ENCODE measurements around the gene PRICKLE4.
A peak's percentile ranks its signal among the peaks of the same experiment; 100 is the strongest.
"Not testable (repeated sequence)": the region's sequence is repeated elsewhere in the genome, so short reads cannot be mapped to it uniquely, and the experiment has no call there.

Gene PRICKLE4

DNA sequence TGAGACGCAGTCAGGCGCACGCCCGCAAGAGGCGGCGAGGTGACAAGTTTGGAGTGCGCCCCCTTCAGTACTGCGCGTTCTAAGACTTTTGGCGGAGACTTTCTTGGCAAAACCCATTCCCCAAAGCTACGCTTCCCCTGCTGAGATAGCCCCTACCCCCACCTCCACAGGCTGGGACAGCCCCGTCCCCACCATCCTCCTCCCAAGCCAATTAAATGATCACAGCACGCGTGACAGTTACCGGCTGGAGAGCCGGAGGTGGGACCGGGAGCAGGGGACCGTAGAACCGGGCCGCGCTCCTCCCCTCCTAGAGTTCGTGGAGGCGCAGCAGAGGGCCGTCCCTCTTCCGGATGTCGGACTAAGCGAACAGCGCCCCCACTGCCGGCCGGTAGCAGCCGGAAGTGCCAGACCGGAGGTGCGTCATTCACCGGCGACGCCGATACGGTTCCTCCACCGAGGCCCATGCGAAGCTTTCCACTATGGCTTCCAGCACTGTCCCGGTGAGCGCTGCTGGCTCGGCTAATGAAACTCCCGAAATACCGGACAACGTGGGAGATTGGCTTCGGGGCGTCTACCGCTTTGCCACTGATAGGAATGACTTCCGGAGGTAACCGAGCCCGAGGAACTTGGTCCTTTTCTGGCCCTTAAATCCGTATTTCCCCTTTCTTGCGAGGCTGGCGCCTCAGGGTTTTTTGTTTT is 6.8 kb downstream of the PRICKLE4 start, which contains the start of gene TOMM6:
TSS of gene TOMM6 (plus strand) at position 476 of the 699 bp plus-strand sequence. CDS start at position 480, 4 bp downstream.
- H3K4me3 ChIP-seq (ENCODE audit: low read depth, low read length): peak within 1 kb of the TSS; percentile 91

DNA sequence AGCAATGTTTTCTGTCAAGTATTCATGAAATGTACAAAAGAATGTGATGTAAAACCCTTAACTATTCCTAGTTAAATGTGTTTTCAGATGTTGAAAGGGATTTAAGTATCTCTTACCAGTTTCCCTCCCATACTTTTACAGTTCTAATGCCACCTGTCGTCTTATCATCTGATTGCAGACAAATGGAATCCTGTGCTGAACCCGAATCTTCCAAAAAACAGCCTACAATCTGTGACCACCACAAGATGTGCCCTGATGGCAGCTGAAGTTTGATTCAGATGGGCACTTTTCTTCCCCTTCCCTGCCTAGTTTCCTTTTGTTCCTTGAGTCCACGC is 8.8 kb downstream of the PRICKLE4 start:
- DNase-seq (ENCODE audit: low read depth): no peak
- H3K4me3 ChIP-seq (ENCODE audit: low read depth, low read length): no peak overlapping the region

More for the DNA sequence above, 6.8 kb downstream of the PRICKLE4 start, which contains the start of gene TOMM6:
- DNase-seq (ENCODE audit: low read depth): peak; percentile 75

GRCh38 chr6:41790045-41790444 is 9.5 kb downstream of the PRICKLE4 start:
- no peak overlapping the region for H3K4me3 ChIP-seq (ENCODE audit: low read depth, low read length)
- no peak for DNase-seq (ENCODE audit: low read depth)

GRCh38 chr6:41791305-41791704 is 10.7 kb downstream of the PRICKLE4 start:
- H3K4me3 ChIP-seq (ENCODE audit: low read depth, low read length): no peak overlapping the region
- DNase-seq (ENCODE audit: low read depth): no peak

- H3K4me3 ChIP-seq (ENCODE audit: low read depth, low read length): no peak overlapping the region
- no peak for DNase-seq (ENCODE audit: low read depth)
Observed at GRCh38 chr6:41791984-41792383, 11.4 kb downstream of the PRICKLE4 start.

- DNase-seq (ENCODE audit: low read depth): no peak
- no peak overlapping the region for H3K4me3 ChIP-seq (ENCODE audit: low read depth, low read length)
Observed at GRCh38 chr6:41796474-41796873, 15.9 kb downstream of the PRICKLE4 start.

DNA sequence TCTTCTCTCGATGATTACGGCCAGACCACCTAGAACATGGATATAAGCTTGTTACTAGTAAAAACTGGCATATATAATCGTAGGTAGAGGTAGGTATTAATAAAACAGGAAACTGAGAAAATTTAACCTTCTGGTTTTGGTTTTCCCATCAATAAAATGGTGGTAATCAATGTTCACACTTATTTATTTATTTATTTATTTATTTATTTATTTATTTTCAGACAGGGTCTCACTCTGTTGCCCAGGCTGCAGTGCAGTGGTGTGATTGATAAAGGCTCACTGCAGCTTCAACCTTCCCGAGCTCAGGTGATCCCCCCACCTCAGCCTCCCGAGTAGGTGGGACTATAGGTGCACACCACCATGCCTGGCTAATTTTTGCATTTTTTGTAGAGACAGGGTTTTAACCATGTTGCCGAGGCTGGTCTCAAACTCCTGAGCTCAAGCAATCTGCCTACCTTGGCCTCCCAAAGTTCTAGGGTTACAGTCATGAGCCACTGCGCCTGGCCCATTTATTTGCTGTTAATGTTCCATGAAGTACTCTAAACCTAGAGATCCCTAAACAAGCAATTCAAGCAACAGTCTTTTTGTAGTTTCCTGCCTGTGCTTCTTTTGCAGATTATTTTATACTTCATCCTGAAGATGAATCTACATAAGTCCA is 18.4 kb downstream of the PRICKLE4 start:
- no peak overlapping the region for H3K4me3 ChIP-seq (ENCODE audit: low read depth, low read length)

GRCh38 chr6:41799559-41799911 is 19.0 kb downstream of the PRICKLE4 start:
- H3K4me3 ChIP-seq (ENCODE audit: low read depth, low read length): no peak overlapping the region
- no peak for DNase-seq (ENCODE audit: low read depth)

More for the DNA sequence above, 18.4 kb downstream of the PRICKLE4 start:
- no peak for DNase-seq (ENCODE audit: low read depth)

GRCh38 chr6:41801380-41801779 is 20.8 kb downstream of the PRICKLE4 start:
- no peak for DNase-seq (ENCODE audit: low read depth)
- H3K4me3 ChIP-seq (ENCODE audit: low read depth, low read length): no peak overlapping the region

GRCh38 chr6:41805830-41806774 is 25.5 kb downstream of the PRICKLE4 start:
- DNase-seq (ENCODE audit: low read depth): no peak
- H3K4me3 ChIP-seq (ENCODE audit: low read depth, low read length): no peak overlapping the region

DNA sequence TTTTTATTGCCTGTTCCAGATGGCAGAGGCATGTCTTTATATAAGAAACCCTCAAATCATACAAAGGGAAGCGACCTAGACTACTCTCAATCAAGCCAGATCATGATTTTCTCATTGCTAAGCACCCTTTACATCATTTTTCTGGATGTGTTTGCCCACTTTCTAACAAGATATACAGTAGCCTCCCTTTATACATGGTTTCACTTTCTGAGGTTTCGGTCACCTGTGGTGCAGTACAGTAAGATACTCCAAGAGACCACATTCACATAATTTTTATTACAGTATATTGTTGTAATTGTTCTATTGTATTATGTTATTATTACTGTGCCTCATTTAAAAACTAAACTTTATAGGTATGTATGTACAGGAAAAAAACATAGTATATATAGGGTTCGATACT is 30.5 kb downstream of the PRICKLE4 start:
- no peak for DNase-seq (ENCODE audit: low read depth)
- no peak overlapping the region for H3K4me3 ChIP-seq (ENCODE audit: low read depth, low read length)

DNA sequence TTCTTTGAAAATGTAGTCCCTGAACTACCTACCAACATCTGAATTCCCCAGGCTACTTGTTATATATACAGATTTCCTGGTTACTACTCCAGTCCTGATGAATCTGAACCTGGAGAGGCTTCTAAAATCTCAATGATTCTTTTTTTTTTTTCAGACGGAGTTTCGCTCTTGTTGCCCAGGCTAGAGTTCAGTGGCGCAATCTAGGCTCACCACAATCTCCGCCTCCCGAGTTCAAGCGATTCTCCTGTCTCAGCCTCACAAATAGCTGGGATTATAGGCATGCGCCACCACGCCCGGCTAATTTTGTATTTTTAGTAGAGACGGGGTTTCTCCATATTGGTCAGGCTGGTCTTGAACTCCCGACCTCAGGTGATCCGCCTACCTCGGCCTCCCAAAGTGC is 31.4 kb downstream of the PRICKLE4 start:
- not testable (repeated sequence) for DNase-seq (ENCODE audit: low read depth); H3K4me3 ChIP-seq (ENCODE audit: low read depth, low read length)

GRCh38 chr6:41813469-41813868 is 32.9 kb downstream of the PRICKLE4 start:
- no peak overlapping the region for H3K4me3 ChIP-seq (ENCODE audit: low read depth, low read length)
- DNase-seq (ENCODE audit: low read depth): no peak

- DNase-seq (ENCODE audit: low read depth): no peak
- no peak overlapping the region for H3K4me3 ChIP-seq (ENCODE audit: low read depth, low read length)
Observed at GRCh38 chr6:41813956-41814355, 33.4 kb downstream of the PRICKLE4 start.

DNA sequence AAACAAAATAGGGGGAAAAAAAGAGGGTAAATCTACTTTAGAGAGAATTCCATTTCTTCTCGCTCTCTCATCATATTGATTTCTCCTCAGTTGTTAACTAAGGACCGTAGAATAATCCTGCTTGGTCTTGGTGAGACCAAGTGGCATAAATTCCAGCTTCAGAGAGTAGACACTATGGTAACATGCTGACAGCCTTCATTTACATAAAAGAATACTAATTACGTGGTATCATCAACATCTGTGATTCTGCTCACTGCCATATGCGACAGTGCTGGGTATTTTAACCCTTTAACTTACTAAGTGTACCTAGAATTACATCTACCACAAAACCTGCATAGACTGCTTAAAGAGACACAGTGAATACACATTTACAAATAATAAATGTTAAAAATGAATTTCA is 34.0 kb downstream of the PRICKLE4 start:
- DNase-seq (ENCODE audit: low read depth): no peak

DNA sequence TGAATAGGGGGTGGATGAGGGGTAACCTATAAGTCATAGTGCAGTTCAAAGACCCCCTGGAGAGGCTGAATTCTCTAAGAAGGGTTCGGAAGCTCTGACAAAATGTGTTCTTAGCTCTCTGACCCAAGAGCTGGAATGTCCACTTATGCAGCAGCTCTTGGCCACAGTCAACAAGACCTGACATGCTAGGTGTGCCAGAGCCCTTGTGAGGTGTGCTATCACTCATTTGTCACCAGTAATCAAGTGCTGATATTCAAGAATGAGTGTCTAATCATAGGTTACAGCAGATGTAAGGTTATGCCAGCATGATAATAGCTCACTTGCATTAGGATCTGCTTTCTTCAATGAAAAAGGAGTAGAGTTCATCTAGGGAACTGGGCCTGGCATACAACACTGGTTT is 35.0 kb downstream of the PRICKLE4 start:
- DNase-seq (ENCODE audit: low read depth): no peak
- no peak overlapping the region for H3K4me3 ChIP-seq (ENCODE audit: low read depth, low read length)

More for the DNA sequence above, 34.0 kb downstream of the PRICKLE4 start:
- no peak overlapping the region for H3K4me3 ChIP-seq (ENCODE audit: low read depth, low read length)

DNA sequence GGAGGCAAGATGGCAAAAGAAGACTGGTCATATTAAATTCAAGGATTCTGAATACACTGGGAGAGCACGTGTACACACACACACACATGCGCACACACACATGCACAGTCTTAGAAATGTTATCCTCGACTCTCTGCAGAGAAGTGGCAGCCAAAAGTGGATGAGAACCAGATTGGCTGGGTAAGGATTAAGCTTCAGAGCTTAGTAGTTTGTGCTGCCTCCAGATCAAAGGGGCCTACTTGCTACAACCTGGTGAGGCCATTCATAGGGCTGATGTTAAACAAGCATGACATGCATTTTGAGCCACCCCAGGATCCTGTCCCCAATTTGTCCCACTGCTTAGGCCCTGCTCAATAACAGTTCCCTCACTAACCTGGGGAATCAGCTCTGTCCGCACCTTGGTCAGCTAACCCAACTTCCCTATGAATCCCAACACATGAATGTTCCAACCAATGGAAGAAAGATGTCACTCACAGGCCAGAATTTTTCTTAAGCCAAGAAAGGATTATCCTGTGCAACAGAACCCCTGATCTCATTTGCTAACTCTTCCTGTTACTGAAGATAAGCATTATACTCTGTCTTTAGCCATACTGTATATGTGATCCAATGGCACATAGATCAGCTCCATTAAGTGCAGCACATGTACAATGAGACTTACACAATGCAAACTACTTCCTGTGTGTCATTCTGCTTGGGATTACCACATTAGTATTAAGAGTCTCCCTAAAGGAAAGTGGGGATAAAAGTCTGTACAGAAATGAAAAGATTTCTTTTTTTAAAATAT is 37.9 kb downstream of the PRICKLE4 start:
- DNase-seq (ENCODE audit: low read depth): no peak
- no peak overlapping the region for H3K4me3 ChIP-seq (ENCODE audit: low read depth, low read length)

- DNase-seq (ENCODE audit: low read depth): no peak
Observed at GRCh38 chr6:41821266-41821665, 40.7 kb downstream of the PRICKLE4 start.

DNA sequence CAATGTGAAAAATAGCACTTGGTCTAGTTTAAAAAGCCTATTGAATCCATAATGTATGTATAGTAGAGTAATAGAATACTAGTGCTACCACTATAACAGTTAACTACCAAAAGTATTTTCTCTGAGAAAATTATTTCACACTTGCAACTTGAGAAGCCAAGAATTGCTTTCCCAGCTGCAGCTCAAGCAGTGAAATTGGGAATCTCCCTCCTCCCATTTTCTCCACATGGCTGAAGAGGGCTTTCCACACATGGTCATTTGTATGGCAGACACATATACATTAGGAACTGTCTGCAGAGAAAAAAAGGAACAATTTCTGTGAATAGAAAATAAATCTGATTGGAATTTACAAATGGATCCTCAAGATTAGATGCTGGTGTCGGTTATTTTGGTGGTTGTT is 41.4 kb downstream of the PRICKLE4 start:
- no peak for DNase-seq (ENCODE audit: low read depth)

More at GRCh38 chr6:41821266-41821665, 40.7 kb downstream of the PRICKLE4 start:
- H3K4me3 ChIP-seq (ENCODE audit: low read depth, low read length): no peak overlapping the region

More for the DNA sequence above, 41.4 kb downstream of the PRICKLE4 start:
- H3K4me3 ChIP-seq (ENCODE audit: low read depth, low read length): no peak overlapping the region

All from skeletal muscle cell (primary cell).